ENCODE results near the gene MYADML2.
"Not testable (repeated sequence)": the region's sequence is repeated elsewhere in the genome, so short reads cannot be mapped to it uniquely, and the experiment has no call there.

MYADML2 gene

DNA sequence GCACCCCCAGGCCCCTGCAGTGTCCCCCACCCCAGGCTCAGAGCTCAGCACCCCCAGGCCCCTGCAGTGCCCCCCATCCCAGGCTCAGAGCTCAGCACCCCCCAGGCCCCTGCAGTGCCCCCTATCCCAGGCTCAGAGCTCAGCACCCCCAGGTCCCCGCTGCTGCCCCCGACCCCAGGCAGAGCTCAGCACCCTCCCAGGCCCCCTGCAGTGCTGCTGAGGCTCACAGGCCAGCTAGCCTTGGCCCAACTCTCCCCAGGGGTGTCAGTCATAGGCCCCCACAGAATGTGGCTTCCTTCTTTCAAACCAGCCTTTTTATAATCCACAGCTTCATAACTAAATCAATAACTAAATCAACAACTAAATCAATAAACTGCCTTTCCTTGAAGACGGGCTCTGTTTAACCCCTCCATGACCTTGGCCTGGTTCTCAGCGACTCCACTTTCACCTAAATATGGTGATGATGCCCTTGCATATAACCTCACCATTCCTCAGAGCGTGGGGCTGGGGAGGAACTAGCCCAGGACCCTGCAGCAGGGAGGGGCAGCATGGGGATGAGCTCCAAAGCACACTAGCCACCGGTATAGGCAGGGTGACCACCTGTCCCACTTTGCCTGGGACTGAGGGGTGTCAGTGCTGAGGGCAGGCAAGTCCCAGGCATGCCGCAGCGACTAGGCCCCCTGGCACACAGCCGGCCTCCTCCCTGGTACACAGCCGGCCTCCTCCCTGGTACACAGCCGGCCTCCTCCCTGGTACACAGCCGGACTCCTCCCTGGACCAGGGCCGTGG, 8.9 kb upstream of the MYADML2 start:
- Histone ChIP-seq H3K27ac (ENCODE audit: low read depth, low read length, severe bottlenecking) (no peak overlapping the region), H3K4me1 (ENCODE audit: control insufficient read depth, insufficient read depth, low read length, poor library complexity, severe bottlenecking) (no peaks in the 10 kb centered on the region), H3K9me3 (ENCODE audit: control insufficient read depth, low read length) (no peaks in the 10 kb centered on the region), H3K36me3 (ENCODE audit: control insufficient read depth, insufficient read depth, low read length) (peaks cover 3% of the 10 kb centered on the region), H3K4me3 (ENCODE audit: extremely low read depth, insufficient read depth, low read length, poor library complexity, severe bottlenecking) (no peak overlapping the region)
- WGBS, 2 experiments (ENCODE audit: insufficient coverage in 2 of 2) = 90 to 91% methylated on average over 11 to 13 of the region's 13 CpGs

DNA sequence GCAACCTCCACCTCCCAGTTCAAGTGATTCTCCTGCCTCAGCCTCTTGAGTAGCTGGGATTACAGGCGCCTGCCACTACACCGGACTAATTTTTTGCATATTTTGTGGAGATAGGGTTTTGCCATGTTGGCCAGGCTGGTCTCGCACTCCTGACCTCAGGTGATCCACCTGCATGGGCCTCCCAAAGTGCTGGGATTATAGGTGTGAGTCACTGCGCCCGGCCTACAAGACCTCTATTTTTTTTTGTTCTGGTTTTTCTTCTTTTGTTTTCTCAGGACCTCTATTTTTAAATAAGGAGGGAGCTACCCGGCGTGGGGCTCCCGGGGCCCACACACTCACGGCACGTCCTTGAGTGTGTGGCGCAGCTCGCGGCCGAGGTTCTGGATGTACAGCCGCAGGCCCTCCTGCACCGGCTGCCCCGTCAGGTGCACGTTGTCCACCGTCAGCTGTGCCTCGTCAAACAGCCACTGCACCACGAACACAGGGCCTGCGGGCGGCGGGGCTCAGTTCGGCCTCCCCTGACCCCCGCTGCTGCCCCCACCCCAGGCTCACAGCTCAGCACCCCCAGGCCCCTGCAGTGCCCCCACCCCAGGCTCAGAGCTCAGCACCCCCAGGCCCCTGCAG, 8.1 kb upstream of the MYADML2 start:
- WGBS, 2 experiments (ENCODE audit: insufficient coverage in 2 of 2) = 91 to 97% methylated on average over 15 to 16 of the region's 26 CpGs
- Histone ChIP-seq H3K4me3 (ENCODE audit: extremely low read depth, insufficient read depth, low read length, poor library complexity, severe bottlenecking) (no peak overlapping the region), H3K36me3 (ENCODE audit: control insufficient read depth, insufficient read depth, low read length) (peaks cover 3% of the 10 kb centered on the region), H3K9me3 (ENCODE audit: control insufficient read depth, low read length) (no peaks in the 10 kb centered on the region), H3K4me1 (ENCODE audit: control insufficient read depth, insufficient read depth, low read length, poor library complexity, severe bottlenecking) (no peaks in the 10 kb centered on the region), H3K27ac (ENCODE audit: low read depth, low read length, severe bottlenecking) (no peak overlapping the region)

DNA sequence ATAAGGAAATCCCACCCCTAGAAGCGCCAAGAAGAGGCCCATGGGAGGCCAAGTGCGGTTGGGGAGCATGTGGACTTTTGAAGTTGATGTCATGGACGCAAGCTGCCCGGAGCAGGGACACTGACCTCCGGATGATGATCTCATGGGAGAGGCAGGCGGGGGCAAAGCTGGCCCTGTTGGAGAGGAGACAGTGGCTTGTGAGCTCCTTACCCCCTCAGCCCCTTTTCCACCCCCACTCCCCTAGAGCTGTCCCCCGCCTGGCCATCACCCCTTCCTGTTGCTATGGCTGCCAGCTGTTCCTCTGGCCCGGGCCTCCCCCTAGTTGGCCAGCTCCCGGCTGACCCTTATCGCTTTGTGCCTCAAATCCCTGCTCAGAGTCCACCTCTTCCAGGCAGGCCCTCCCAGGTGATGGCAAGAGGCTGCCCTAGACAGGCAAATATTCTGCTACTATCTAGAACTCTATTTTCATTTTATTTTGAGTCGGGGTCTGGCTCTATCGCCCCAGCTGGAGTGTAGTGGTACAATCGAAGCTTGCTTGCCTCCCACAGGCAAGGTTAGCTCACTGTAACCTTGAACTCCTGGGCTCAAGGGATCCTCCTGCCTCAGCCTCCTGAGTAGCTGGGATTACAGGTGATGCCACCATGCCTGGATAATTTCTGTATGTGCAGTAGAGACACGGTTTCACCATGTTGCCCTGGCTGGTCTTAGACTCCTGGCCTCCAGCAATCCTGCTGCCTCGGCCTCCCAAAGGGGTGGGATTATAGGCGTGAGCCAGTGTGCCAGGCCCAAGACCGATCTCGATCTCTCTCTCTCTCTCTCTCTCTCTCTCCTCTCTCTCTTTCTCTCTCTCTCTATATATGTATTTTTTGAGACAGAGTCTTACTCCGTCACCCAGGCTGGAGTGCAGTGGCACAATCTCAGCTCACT, 7.4 kb upstream of the MYADML2 start:
- H3K36me3 ChIP-seq (ENCODE audit: control insufficient read depth, insufficient read depth, low read length) = peaks cover 3% of the 10 kb centered on the region
- H3K9me3 ChIP-seq (ENCODE audit: control insufficient read depth, low read length) = no peaks in the 10 kb centered on the region
- 85 to 91% methylated on average over 13 of the region's 19 CpGs for WGBS, 2 experiments (ENCODE audit: insufficient coverage in 2 of 2)
- no peaks in the 10 kb centered on the region for H3K4me1 ChIP-seq (ENCODE audit: control insufficient read depth, insufficient read depth, low read length, poor library complexity, severe bottlenecking)
- H3K4me3 ChIP-seq (ENCODE audit: extremely low read depth, insufficient read depth, low read length, poor library complexity, severe bottlenecking) = no peak overlapping the region
- H3K27ac ChIP-seq (ENCODE audit: low read depth, low read length, severe bottlenecking) = no peak overlapping the region

DNA sequence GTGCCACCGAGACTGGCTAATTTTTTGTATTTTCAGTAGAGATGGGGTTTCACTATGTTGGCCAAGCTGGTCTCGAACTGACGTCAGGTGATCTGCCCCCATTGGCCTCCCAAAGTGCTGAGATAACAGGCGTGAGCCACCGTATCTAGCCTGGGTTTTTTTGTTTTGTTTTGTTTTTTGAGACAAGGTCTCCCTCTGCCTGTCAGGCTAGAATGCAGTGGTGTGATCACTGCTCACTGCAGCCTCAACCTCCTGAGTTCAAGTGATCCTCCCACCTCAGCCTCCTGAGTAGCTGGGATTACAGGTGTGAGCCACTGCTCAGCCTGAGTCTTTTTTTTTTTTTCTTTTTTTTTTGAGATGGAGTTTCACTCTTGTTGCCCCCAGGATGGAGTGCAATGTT, 6.4 kb upstream of the MYADML2 start:
- H3K36me3 ChIP-seq (ENCODE audit: control insufficient read depth, insufficient read depth, low read length); H3K4me3 ChIP-seq (ENCODE audit: extremely low read depth, insufficient read depth, low read length, poor library complexity, severe bottlenecking); H3K4me1 ChIP-seq (ENCODE audit: control insufficient read depth, insufficient read depth, low read length, poor library complexity, severe bottlenecking); H3K27ac ChIP-seq (ENCODE audit: low read depth, low read length, severe bottlenecking); H3K9me3 ChIP-seq (ENCODE audit: control insufficient read depth, low read length): not testable (repeated sequence)
- WGBS, 2 experiments (ENCODE audit: insufficient coverage in 2 of 2) = 73 to 80% methylated on average over 3 to 5 of the region's 5 CpGs

DNA sequence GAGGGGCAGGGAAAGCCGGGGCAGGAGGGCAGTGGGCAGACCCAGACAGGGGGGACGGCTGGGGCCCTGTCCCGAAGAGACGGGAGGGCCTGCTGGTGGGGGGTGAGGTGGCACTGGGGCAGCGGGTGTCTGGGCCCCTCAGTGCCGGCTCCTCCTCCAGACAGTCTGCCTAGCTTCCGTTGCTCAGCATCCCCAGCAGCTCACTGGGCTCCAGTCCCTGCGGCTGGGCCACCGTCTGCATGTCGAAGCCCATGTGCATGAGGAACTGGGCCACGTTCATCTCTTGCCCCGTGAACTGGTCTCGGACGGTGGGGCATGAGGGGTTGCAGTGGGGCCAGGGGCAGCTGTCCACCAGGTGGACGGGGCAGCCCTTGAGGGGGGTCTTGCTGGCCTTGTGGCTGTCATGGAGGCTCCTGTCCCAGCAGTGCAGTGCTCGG, 5.8 kb upstream of the MYADML2 start:
- Histone ChIP-seq H3K36me3 (ENCODE audit: control insufficient read depth, insufficient read depth, low read length) (peaks cover 3% of the 10 kb centered on the region), H3K27ac (ENCODE audit: low read depth, low read length, severe bottlenecking) (no peak overlapping the region), H3K9me3 (ENCODE audit: control insufficient read depth, low read length) (no peaks in the 10 kb centered on the region), H3K4me3 (ENCODE audit: extremely low read depth, insufficient read depth, low read length, poor library complexity, severe bottlenecking) (no peak overlapping the region), H3K4me1 (ENCODE audit: control insufficient read depth, insufficient read depth, low read length, poor library complexity, severe bottlenecking) (no peaks in the 10 kb centered on the region)
- WGBS, 2 experiments (ENCODE audit: insufficient coverage in 2 of 2) = 83 to 90% methylated on average over 9 to 14 of the region's 16 CpGs

- no peaks in the 10 kb centered on the region for H3K4me1 ChIP-seq (ENCODE audit: control insufficient read depth, insufficient read depth, low read length, poor library complexity, severe bottlenecking)
- no peaks in the 10 kb centered on the region for H3K9me3 ChIP-seq (ENCODE audit: control insufficient read depth, low read length)
- no peak overlapping the region for H3K4me3 ChIP-seq (ENCODE audit: extremely low read depth, insufficient read depth, low read length, poor library complexity, severe bottlenecking)
- peaks cover 3% of the 10 kb centered on the region for H3K36me3 ChIP-seq (ENCODE audit: control insufficient read depth, insufficient read depth, low read length)
- no peak overlapping the region for H3K27ac ChIP-seq (ENCODE audit: low read depth, low read length, severe bottlenecking)
- WGBS, 2 experiments (ENCODE audit: insufficient coverage in 2 of 2) = 73 to 82% methylated on average over 6 to 9 of the region's 13 CpGs
Measured at GRCh38 chr17:81951785-81952684, 5.0 kb upstream of the MYADML2 start.

DNA sequence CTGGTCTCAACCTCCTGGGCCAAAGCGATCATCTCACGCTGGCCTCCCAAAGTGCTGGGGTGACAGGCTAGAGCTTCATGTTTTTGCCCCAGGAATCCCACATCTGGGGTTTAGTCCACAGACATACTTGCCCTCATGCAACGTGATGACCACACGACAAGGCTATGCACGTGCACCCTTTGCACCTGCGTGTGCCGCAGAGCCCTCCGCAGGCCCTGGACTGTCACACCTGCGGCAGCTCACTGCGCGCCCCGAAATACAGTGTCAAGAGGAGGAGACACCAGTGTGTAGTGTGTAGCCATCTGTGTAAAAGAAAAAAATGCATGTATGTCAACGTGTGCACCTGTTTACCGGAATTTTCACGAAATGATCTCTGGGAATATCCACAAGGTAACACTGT, 3.5 kb upstream of the MYADML2 start:
- Histone ChIP-seq H3K27ac (ENCODE audit: low read depth, low read length, severe bottlenecking) (no peak overlapping the region), H3K4me3 (ENCODE audit: extremely low read depth, insufficient read depth, low read length, poor library complexity, severe bottlenecking) (no peak overlapping the region), H3K36me3 (ENCODE audit: control insufficient read depth, insufficient read depth, low read length) (peaks cover 3% of the 10 kb centered on the region), H3K4me1 (ENCODE audit: control insufficient read depth, insufficient read depth, low read length, poor library complexity, severe bottlenecking) (no peaks in the 10 kb centered on the region), H3K9me3 (ENCODE audit: control insufficient read depth, low read length) (no peaks in the 10 kb centered on the region)
- WGBS, 2 experiments (ENCODE audit: insufficient coverage in 2 of 2) = 88 to 89% methylated on average over 15 of the region's 15 CpGs

DNA sequence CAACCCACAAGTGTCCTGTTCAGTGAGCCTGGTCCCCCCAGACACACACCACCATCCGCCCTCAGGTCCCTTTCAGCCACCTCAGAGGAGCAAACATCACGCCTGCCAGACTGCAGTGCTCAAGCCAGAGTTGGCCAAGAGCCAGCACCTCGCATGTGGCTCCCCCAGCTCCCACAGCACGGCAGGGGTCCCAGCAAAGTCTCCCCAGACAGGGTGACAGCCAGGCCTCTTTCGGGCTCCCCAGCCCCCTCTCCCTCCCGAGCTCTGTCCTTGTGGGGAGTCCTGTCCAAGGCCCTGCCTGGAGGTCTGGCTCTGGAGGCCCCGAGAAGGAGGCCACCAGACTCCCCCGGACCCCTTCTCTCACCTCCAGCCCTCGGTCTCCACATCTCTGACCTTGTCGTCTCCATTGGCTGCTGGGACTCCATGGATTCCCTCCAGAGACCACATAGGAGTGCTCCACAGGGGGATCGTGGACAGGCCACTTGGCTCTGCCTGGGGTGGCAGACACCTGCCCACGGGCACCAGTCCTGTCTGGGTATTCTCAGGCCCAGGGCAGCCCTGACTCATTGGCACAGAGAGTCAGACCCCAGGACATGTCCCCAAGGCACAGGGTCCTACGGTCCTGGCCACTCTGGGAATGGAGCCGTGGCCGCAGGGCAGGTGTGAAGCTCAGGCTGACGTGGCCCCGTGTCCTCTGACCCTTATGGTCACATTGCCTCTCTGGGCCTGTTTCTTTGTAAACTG, 1.8 kb upstream of the MYADML2 start:
- Histone ChIP-seq H3K27ac (ENCODE audit: low read depth, low read length, severe bottlenecking) (no peak overlapping the region), H3K4me3 (ENCODE audit: extremely low read depth, insufficient read depth, low read length, poor library complexity, severe bottlenecking) (no peak overlapping the region), H3K9me3 (ENCODE audit: control insufficient read depth, low read length) (no peaks in the 10 kb centered on the region), H3K4me1 (ENCODE audit: control insufficient read depth, insufficient read depth, low read length, poor library complexity, severe bottlenecking) (no peaks in the 10 kb centered on the region), H3K36me3 (ENCODE audit: control insufficient read depth, insufficient read depth, low read length) (peaks cover under 1% of the 10 kb centered on the region)
- 86 to 88% methylated on average over 13 to 15 of the region's 17 CpGs for WGBS, 2 experiments (ENCODE audit: insufficient coverage in 2 of 2)

DNA sequence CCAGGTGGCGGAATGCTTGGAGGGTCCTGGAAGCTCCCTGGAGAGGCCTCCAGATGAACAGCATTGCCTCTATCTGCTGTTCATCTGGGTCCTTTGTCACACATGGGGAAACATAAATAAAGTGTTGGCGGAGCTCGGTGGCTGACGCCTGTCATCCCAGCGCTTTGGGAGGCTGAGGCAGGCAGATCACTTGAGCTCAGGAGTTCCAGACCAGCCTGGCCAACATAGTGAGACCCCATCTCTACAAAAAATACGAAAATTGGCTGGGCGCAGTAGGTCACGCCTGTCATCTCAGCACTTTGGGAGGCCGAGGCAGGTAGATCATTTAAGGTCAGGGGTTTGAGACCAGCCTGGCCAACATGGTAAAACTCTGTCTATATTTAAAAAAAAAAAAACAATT, 2.2 kb downstream of the MYADML2 start:
- Histone ChIP-seq H3K4me1 (ENCODE audit: control insufficient read depth, insufficient read depth, low read length, poor library complexity, severe bottlenecking) (no peaks in the 10 kb centered on the region), H3K36me3 (ENCODE audit: control insufficient read depth, insufficient read depth, low read length) (no peaks in the 10 kb centered on the region), H3K4me3 (ENCODE audit: extremely low read depth, insufficient read depth, low read length, poor library complexity, severe bottlenecking) (no peak overlapping the region), H3K27ac (ENCODE audit: low read depth, low read length, severe bottlenecking) (no peak overlapping the region), H3K9me3 (ENCODE audit: control insufficient read depth, low read length) (no peaks in the 10 kb centered on the region)
- 92 to 95% methylated on average over 8 of the region's 9 CpGs for WGBS, 2 experiments (ENCODE audit: insufficient coverage in 2 of 2)

All from mesodermal cell (in vitro differentiated cells).